HG02759 (cell line): Measurements from ENCODE around the gene IER2.
"Not testable (repeated sequence)": the region's sequence is repeated elsewhere in the genome, so short reads cannot be mapped to it uniquely, and the experiment has no call there.

ENCODE experiments used
- ATAC-seq: cut with Tn5 transposase; IDR thresholded peaks from one replicate; pipeline ENCODE4 v1.9.1; 2021; ENCODE audit warnings: mild to moderate bottlenecking, moderate library complexity; ENCODE audit not compliant: unreplicated experiment

IER2 gene

DNA sequence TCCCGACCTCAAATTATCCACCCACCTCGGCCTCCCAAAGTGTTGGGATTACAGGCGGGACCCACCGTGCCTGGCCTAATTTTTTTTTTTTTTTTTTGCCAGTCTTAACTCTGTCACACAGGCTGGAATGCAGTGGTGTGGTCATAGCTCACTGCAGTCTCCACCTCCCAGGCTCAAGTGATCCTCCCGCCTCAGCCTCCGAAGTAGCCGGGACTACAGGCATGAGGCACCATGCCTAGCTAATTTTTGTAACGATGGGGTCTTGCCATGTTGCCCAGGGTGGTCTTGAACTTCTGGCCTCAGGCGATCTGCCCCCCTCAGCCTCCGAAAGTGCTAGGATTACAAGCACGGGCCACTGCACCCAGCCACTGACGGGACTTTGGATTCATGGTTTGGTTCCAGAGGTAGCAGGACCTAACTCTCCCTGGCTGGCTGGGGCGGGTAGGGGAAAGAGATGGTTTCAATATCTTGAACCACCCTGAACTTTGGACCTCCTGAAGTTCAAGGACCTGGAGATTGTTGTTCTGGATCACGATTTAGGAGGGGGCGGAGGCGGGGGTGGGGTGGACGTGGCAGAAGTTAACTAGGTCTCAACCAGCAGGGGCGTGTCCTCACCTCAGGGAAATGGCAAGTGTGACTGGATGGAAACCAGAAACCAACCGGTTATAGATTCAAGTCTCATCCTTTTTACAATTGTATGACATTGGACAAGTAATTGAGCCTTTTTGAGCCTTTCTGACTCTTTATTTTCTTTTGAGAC, 40.8 kb downstream of the IER2 start:
- ATAC-seq = no peak

GRCh38 chr19:13195678-13196077, 45.5 kb downstream of the IER2 start:
- no peak for ATAC-seq

DNA sequence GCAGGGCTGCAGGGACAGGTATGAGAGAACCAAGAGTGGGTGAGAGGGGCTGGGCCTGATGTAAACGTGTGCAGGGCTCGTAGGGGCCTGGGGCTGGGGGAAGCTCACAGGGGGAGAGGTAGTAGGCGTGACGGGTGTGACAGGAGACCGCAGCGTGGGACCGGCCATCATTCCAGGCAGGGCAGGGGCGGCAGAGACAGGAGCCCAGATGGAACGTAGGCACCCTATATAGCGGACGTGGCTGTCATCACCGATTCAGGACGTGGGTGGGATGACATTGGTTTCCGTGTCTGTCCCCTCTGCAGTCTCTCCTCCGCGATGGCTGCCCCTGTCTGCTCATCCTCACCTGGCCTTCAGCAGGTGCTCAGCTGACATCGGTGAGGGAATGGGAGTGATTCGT, 48.4 kb downstream of the IER2 start:
- ATAC-seq = no peak

GRCh38 chr19:13202112-13202511, 51.9 kb downstream of the IER2 start:
- ATAC-seq = not testable (repeated sequence)
